ENCODE results near the gene TM4SF1.

GRCh38 chr3:149393345-149394160 lies 16.1 kb upstream of the TM4SF1 start:
- TF ChIP-seq, protein P1, sequence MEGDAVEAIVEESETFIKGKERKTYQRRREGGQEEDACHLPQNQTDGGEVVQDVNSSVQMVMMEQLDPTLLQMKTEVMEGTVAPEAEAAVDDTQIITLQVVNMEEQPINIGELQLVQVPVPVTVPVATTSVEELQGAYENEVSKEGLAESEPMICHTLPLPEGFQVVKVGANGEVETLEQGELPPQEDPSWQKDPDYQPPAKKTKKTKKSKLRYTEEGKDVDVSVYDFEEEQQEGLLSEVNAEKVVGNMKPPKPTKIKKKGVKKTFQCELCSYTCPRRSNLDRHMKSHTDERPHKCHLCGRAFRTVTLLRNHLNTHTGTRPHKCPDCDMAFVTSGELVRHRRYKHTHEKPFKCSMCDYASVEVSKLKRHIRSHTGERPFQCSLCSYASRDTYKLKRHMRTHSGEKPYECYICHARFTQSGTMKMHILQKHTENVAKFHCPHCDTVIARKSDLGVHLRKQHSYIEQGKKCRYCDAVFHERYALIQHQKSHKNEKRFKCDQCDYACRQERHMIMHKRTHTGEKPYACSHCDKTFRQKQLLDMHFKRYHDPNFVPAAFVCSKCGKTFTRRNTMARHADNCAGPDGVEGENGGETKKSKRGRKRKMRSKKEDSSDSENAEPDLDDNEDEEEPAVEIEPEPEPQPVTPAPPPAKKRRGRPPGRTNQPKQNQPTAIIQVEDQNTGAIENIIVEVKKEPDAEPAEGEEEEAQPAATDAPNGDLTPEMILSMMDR (IDR thresholded peaks at IDR 0.05; ENCODE audit: poor library complexity, severe bottlenecking): peak; percentile 68
- no peak for TF ChIP-seq TAF1 (IDR thresholded peaks at IDR 0.05; ENCODE audit: low read depth)
- no peak for TF ChIP-seq MXI1 (conservative IDR thresholded peaks at IDR 0.05; ENCODE audit: poor library complexity, severe bottlenecking)

Data from neural cell (in vitro differentiated cells).